WI38 (cell line): ENCODE results near the gene JMY.
"Not testable (repeated sequence)": the region's sequence is repeated elsewhere in the genome, so short reads cannot be mapped to it uniquely, and the experiment has no call there.

ENCODE experiments used
- H3K4me3 ChIP-seq: 2 replicates; pipeline ENCODE4 v1.5.1; 2011; ENCODE audit warnings: low read depth, mild to moderate bottlenecking, control low read depth, low read length
- TF ChIP-seq, protein P1 (sequence below): IDR thresholded peaks from 2 replicates; pipeline ENCODE4 v1.5.1; 2012; ENCODE audit warnings: low read depth, mild to moderate bottlenecking, control low read depth, low read length

Gene JMY

DNA sequence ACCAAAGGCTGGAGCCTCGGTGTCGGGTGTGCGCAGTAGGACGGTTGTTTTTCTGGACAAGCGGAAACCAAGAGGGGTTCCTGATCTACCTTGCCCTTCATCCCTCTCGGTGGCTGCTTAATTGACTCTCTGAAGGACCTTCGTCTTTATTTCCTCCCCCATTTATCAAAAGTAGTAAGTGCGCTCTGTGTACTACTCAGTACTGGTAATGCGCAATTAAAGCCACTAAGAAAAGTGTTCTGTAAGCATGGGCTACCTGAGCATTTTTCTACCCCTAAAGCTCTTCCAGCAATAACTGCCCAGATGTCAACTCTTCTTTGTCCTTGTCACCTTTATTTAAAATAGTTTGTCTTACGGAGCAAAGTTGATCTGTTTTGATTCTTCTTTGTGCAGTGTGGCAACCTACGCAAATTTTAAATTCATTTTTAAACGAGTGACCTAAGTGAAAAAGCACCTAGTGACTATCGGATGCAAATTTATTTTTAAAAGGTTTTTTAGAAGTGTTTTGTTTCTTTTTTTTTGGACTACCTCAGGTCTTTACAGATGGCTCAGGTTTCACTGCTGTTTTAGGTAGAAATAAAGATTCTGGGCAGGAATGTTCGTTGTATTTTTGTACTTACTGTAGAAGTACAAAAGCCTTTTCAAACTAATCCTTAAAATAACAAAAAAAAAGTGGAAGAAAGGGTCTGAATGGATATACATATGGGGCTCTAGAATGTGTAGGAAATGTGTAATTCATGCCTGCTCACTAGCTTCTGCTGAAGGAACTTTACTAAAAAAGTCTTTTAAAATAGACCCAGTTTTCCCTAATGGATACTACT is 2.0 kb downstream of the JMY start:
- peak overlapping the region; percentile 54; the same call in 1 of the 2 replicates for H3K4me3 ChIP-seq
- TF ChIP-seq, protein P1, sequence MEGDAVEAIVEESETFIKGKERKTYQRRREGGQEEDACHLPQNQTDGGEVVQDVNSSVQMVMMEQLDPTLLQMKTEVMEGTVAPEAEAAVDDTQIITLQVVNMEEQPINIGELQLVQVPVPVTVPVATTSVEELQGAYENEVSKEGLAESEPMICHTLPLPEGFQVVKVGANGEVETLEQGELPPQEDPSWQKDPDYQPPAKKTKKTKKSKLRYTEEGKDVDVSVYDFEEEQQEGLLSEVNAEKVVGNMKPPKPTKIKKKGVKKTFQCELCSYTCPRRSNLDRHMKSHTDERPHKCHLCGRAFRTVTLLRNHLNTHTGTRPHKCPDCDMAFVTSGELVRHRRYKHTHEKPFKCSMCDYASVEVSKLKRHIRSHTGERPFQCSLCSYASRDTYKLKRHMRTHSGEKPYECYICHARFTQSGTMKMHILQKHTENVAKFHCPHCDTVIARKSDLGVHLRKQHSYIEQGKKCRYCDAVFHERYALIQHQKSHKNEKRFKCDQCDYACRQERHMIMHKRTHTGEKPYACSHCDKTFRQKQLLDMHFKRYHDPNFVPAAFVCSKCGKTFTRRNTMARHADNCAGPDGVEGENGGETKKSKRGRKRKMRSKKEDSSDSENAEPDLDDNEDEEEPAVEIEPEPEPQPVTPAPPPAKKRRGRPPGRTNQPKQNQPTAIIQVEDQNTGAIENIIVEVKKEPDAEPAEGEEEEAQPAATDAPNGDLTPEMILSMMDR: no peak

DNA sequence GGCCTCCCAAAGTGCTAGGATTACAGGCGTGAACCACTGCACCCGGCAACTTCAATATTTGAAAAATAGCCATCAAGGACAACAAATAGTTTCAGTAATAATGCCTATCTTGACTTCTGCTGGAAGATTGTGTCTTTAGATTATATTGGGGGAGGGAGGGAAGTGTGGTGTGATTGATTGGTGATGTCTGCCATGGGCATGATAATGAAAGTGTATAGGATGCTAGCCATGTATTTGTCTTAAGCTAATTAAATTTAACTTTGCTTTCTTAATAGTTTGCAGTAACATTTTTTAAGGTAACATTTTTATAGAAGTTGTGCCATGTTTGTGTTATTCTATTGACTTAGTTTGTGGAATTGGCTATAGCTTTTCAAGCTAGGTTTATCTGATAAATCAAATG is 4.6 kb downstream of the JMY start:
- TF ChIP-seq, protein P1: no peak
- H3K4me3 ChIP-seq: no peak overlapping the region

DNA sequence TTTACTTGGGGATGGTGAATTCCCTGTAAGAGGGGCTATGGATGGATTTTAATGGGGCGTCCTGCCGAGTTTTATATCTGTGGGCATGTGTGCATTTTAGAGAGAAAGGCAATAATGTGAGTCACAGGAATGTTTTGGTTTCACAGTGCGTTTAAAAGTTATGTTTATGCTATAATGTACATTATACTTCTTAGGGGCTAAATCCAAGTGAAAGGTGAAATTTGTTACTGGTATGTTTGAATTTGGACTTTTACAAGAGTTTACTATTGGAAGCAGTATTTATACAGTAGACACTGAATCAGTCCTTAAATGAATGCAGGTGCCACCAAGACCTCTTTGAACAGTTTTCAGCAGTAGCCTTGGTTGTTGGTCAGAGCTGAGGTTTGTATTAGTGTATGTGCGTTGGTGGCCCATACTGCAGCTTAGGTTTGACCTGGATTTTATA is 5.6 kb downstream of the JMY start:
- no peak overlapping the region for H3K4me3 ChIP-seq

DNA sequence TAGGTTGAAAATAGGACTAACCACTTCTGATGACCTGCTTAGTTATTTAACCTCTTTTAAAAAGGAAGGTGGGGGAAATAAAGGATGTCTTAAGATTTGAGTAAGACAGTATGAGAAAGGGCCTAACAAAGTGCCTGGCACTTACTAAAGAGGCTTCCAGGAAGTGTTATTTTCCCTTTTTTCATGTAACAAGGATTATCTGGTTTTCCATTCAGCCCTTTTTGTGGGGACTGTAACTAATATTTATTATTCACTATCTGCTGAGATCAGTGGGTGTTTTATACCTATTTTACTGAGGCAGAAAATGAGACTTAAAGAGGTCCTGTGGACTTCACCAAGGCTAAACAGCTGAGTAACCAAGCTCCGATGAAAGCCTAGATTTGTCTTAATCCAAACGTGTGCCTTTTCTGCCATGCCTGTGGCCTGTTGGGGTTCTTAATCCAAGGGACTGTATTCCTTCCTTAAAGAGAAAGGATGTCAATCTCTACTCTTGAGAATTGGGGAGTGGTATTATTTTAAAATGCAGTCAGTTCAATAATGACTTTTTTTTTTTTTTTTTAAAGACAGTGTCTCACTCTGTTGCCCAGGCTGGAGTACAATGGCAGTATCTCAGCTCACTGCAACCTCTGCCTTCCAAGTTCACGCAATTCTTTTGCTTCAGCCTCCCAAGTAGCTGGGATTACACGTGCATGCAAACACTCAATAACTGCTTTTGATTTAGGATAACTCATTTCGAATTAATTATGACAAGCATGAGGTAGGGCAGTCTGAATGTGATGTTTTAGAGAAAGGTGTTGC is 6.5 kb downstream of the JMY start:
- H3K4me3 ChIP-seq: no peak overlapping the region
- TF ChIP-seq, protein P1: no peak

More for the DNA sequence above, 5.6 kb downstream of the JMY start:
- TF ChIP-seq, protein P1: no peak

DNA sequence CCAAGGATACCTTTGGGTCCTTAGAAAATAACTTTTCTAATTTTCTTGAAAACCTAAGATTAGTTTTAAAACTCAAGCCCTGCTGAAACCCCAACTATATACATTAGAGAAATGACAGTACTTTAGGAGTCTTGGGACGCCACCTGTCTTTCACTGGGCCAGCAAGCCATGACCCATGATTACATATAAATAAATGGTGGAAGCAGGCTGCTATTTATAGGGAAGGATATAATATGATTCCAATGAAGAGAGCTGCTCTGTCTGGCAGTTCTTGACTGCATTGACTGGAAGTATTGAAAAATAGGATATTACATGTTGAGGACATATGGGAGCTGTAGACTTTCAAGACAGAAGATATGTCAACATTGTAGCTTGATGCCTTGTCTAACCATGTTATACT is 7.3 kb downstream of the JMY start:
- TF ChIP-seq, protein P1: no peak
- no peak overlapping the region for H3K4me3 ChIP-seq

DNA sequence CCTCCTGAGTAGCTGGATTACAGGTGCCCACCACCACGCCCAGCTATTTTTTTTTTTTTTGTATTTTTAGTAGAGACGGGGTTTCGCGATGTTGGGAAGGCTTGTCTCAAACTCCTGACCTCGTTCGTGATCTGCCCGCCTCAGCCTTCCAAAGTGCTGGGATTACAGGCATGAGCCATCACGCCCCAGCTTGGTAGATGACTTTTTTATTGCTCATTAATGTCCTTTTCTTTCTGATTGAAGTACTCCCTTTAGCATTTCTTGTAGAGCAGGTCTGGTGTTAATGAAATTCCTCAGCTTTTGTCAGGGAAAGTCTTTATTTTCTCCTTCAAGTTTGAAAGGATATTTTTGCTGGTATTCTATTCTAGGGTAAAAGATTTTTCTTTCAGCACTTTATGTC is 18.1 kb downstream of the JMY start:
- H3K4me3 ChIP-seq: not testable (repeated sequence)

DNA sequence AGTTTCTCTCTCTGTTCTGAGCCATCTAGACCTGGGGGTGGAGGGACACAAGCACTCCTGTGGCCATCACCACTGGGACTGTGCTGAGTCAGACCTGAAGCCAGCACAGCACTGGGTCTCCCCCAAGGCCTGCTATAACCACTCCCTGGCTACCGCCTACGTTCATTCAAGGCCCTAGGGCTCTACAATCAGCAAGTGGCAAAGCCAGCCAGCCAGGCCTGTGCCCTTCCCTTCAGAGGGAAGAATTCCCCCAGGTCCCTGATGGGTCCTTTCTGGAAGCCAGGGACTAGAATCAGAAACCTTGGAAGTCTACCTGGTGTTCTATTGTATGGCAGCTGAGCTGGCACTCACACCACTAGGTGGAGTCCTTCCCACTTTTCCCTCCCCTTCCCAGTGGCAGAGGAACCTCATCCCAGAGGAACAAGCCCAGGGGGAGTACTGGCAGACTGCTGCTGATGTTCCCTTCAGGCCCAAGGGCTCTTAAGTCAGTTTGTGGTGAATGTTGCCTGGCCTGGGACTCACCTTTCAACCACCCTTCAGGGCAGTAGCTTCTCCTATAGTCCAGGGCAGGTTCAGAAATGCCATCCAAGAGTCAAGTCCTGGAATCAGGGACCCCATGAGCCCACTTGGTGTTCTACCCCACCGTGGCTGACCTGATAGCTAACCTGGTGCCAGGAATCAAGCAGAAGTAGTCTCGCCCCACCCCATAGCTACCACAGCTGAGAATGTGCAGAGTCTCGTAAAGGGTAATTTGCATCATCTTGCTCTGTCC is 20.0 kb downstream of the JMY start:
- TF ChIP-seq, protein P1: peak; percentile 79
- H3K4me3 ChIP-seq: no peak overlapping the region
